HFF-Myc (cell line): ENCODE measurements around the gene RYR2.

ENCODE experiments used
- DNase-seq: peaks from one replicate; pipeline ENCODE4 v3.0.0-alpha.2; 2011; ENCODE audit warnings: low read depth; ENCODE audit errors: extremely low read depth
- H3K4me3 ChIP-seq: replicated peaks from 2 replicates; pipeline ENCODE4 v1.5.1; 2011; ENCODE audit warnings: low read depth, mild to moderate bottlenecking, control low read depth, low read length
- CTCF ChIP-seq: IDR thresholded peaks from 2 replicates; pipeline ENCODE4 v1.5.1; 2012; ENCODE audit warnings: mild to moderate bottlenecking, low read depth, low read length, control low read depth; ENCODE audit errors: missing control alignments

RYR2 gene

GRCh38 chr1:237444120-237444790 lies 402.3 kb downstream of the RYR2 start:
- DNase-seq = no peak
- no peak overlapping the region for H3K4me3 ChIP-seq
- no peak for TF ChIP-seq CTCF

DNA sequence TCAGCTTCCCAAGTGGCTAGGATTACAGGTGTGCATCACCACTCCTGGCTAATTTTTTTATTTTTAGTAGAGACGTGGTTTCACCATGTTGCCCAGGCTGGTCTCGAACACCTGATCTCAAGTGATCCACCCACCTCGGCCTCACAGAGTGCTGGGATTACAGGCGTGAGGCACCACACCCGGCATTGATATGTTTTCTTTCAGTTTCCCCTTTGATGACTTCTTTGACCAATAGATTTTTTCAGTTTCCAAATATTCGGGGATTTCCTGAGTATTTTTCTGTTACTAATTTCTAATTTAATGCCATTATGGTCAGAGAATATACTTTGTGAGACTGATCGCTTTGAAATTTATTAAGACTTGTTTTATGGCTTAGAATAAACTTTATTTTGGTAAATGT lies 406.1 kb downstream of the RYR2 start:
- no peak for TF ChIP-seq CTCF
- H3K4me3 ChIP-seq = no peak overlapping the region
- no peak for DNase-seq

DNA sequence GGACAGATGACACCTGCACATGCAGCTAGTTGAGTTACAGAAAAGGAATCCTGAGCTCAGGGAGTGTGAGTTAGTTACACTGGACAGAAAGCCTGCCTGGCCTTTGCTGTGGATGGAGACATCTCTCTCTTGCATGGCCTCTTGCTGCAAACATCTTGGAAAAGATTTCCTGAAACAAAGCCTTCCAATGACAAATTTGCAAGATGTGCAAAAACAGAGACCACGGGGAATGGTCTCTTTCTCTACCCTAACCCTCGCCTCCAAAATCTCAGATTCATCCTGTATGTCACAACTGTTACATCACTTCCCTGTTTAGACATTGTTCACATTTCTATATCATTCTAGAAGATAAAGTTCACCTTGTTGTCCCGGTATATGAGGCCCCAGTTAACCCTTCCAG lies 415.6 kb downstream of the RYR2 start:
- DNase-seq = no peak
- no peak for TF ChIP-seq CTCF
- no peak overlapping the region for H3K4me3 ChIP-seq

- no peak for DNase-seq
- no peak for TF ChIP-seq CTCF
- H3K4me3 ChIP-seq = no peak overlapping the region
Measured at GRCh38 chr1:237467320-237467719, 425.3 kb downstream of the RYR2 start.

DNA sequence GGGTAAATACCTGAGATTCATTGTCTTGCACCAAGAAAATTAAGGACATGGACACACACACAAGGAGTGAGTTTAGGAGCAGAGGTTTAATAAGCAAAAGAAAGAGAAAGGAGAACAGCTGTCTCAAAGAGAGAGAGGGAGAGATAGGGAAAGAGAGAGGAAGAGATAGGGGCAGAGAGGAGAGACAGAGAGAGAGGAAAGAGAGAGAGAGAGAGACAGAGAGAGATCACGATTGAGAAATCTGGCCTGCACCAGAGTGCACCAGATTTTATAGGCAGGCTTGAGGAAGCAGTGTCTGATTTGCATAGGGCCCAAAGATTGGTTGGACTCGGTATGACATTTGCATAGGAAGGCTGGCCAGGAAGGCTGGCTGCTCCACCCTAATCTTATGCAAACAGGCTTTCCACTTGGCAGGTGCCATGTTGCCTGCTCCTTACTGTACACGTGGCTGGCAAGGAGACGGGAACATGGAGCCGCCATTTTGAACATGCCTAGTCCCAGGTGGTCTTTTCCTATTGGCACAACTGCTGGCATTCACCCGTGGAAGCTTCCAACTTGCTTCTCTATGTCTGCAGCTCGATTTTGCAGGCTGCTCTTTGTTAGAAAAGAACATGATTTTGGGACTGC lies 428.8 kb downstream of the RYR2 start:
- no peak for DNase-seq
- no peak for TF ChIP-seq CTCF
- H3K4me3 ChIP-seq = no peak overlapping the region

DNA sequence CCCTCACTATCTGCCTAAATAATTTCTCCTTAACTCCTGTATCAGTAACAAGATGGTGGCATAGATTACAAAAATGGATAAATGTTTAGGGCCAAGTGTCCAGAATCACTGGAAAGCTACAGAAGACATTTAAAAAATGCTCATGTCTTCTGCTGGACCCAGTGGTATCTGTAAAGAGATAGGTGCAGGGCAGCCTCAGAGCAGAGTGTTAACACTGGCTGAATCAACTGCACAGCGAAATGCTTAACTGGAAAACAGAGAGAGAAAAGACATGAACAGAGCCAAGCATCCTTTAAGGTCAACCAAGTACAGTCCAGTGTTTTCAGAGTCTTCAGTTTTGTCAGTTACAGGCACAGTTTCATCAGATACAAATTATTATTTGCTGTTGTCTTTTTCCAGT lies 429.4 kb downstream of the RYR2 start:
- no peak overlapping the region for H3K4me3 ChIP-seq
- TF ChIP-seq CTCF = no peak
- DNase-seq = no peak

- no peak overlapping the region for H3K4me3 ChIP-seq
- no peak for TF ChIP-seq CTCF
- DNase-seq = no peak
Measured at GRCh38 chr1:237471956-237472355, 430.0 kb downstream of the RYR2 start.
